H7 (cell line): ENCODE results near the gene FGD5. TPM values are rescaled to one million over a fixed set of nuclear protein-coding genes. Genes with fewer than 3 reads are reported as not detected.

ENCODE experiments used
- DNase-seq: peaks from one replicate; pipeline ENCODE4 v3.0.0; 2012
- H3K27me3 ChIP-seq: 2 replicates; pipeline ENCODE4 v1.6.0; 2011; ENCODE audit warnings: mild to moderate bottlenecking, low read length; ENCODE audit not compliant: control insufficient read depth, insufficient read depth
- H3K36me3 ChIP-seq: replicated peaks from 2 replicates; pipeline ENCODE4 v1.5.1; 2011; ENCODE audit warnings: low read length; ENCODE audit not compliant: control insufficient read depth, insufficient read depth
- H3K4me3 ChIP-seq: 2 replicates; pipeline ENCODE4 v1.5.1; 2011; ENCODE audit warnings: low read depth, mild to moderate bottlenecking, control low read depth, low read length, moderate library complexity; ENCODE audit not compliant: insufficient read depth
- total RNA-seq: library from RNA; depleted of rRNA; stranded (reverse); fragments of >200 nt; shearing (Covaris generic); gene quantifications from 2 replicates; pipeline ENCODE4 v1.2.3, GENCODE V29; 2014

Gene FGD5
- total RNA-seq, 1 experiment from 2014 or later = 19.8 TPM

DNA sequence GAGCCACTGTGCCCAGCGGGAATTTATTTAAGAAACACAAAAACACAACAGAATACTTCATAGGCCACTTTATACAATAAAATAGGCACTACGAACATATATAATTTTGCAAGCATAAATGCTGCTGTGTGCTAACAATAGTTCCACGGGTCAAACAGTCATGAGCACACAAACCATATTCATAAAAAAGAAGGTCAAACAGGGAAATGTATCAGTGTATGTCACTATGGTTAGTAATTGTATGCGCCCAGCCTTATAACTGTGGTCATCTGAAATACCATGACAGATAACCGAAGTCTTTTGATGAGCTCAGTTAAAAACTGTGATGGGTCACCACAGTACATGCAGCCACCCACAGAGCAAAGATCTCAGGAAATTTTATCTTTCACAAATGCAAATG lies 90.5 kb downstream of the FGD5 start:
- Histone ChIP-seq H3K36me3 (peaks cover 2% of the 10 kb centered on the region; the same call in 1 of the 2 replicates), H3K27me3 (no peaks in the 10 kb centered on the region), H3K4me3 (no peak overlapping the region)
- peak; percentile 1 for DNase-seq

- H3K4me3 ChIP-seq = no peak overlapping the region
- H3K27me3 ChIP-seq = no peaks in the 10 kb centered on the region
- peaks cover 2% of the 10 kb centered on the region for H3K36me3 ChIP-seq
- DNase-seq = no peak
Measured at GRCh38 chr3:14911651-14912050, 92.9 kb downstream of the FGD5 start.

- no peaks in the 10 kb centered on the region for H3K27me3 ChIP-seq
- DNase-seq = peak; percentile 30
- H3K36me3 ChIP-seq = peaks cover 2% of the 10 kb centered on the region
- H3K4me3 ChIP-seq = no peak overlapping the region
Measured at GRCh38 chr3:14913071-14913925, 94.5 kb downstream of the FGD5 start.

- H3K36me3 ChIP-seq = peaks cover 2% of the 10 kb centered on the region
- DNase-seq = peak; percentile 76
- no peak overlapping the region for H3K4me3 ChIP-seq
- H3K27me3 ChIP-seq = no peaks in the 10 kb centered on the region
Measured at GRCh38 chr3:14913926-14914778, 95.4 kb downstream of the FGD5 start.

DNA sequence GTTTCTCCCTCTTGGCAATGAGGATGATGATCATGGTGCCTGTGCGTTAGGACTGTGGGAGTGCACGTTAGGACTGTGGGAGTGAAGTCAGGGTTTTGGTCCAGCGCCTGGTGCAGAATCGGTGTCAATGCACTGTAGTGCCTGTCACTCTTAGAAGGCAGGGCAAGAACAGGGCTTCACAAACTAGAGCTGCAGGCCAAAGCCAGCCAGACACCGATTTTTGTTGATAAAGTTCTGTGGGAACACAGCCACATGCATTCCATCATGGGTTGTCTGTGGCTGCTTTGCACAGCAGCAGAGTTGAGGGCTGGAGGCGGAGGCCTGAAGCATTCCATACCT lies 96.0 kb downstream of the FGD5 start:
- H3K27me3 ChIP-seq = no peaks in the 10 kb centered on the region
- no peak for DNase-seq

DNA sequence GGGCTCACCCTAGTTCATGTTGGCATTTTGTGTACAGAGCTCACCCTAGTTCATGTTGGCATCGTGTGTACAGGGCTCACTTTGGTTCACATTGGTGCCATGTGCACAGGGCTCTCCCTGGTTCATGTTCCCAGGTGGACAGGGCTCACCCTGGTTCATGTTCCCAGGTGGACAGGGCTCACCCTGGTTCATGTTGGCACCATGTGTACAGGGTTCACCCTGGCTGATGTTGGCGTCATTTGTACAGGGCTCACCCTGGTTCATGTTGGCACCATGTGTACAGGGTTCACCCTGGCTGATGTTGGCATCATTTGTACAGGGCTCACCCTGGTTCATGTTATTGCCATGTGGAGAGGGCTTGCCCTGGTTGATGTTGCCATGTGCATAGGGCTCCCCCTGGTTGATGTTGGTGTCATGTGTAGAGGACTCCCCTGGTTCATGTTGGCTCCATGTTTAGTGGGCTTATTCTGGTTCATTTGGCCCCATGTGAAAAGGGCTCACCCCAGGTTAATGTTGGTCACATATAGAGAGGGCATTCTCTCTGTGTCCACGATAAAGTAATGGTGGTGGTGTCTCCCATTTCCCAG lies 97.0 kb downstream of the FGD5 start:
- Histone ChIP-seq H3K27me3 (no peaks in the 10 kb centered on the region), H3K4me3 (no peak overlapping the region), H3K36me3 (peaks cover 2% of the 10 kb centered on the region)
- DNase-seq = peak; percentile 52

More for the DNA sequence above, 96.0 kb downstream of the FGD5 start:
- Histone ChIP-seq H3K36me3 (peaks cover 2% of the 10 kb centered on the region), H3K4me3 (no peak overlapping the region)

GRCh38 chr3:14918356-14918860 lies 99.6 kb downstream of the FGD5 start:
- peak; percentile 21 for DNase-seq
- Histone ChIP-seq H3K4me3 (no peak overlapping the region), H3K36me3 (no peaks in the 10 kb centered on the region; the same call in 1 of the 2 replicates), H3K27me3 (no peaks in the 10 kb centered on the region)

- no peak overlapping the region for H3K4me3 ChIP-seq
- no peak for DNase-seq
- peaks cover 2% of the 10 kb centered on the region for H3K36me3 ChIP-seq
- H3K27me3 ChIP-seq = no peaks in the 10 kb centered on the region
Measured at GRCh38 chr3:14920536-14920935, 101.8 kb downstream of the FGD5 start.

- H3K4me3 ChIP-seq = no peak overlapping the region
- no peaks in the 10 kb centered on the region for H3K27me3 ChIP-seq
- H3K36me3 ChIP-seq = peaks cover 3% of the 10 kb centered on the region
- peak; percentile 91 for DNase-seq
Measured at GRCh38 chr3:14921034-14921616, 102.4 kb downstream of the FGD5 start.

DNA sequence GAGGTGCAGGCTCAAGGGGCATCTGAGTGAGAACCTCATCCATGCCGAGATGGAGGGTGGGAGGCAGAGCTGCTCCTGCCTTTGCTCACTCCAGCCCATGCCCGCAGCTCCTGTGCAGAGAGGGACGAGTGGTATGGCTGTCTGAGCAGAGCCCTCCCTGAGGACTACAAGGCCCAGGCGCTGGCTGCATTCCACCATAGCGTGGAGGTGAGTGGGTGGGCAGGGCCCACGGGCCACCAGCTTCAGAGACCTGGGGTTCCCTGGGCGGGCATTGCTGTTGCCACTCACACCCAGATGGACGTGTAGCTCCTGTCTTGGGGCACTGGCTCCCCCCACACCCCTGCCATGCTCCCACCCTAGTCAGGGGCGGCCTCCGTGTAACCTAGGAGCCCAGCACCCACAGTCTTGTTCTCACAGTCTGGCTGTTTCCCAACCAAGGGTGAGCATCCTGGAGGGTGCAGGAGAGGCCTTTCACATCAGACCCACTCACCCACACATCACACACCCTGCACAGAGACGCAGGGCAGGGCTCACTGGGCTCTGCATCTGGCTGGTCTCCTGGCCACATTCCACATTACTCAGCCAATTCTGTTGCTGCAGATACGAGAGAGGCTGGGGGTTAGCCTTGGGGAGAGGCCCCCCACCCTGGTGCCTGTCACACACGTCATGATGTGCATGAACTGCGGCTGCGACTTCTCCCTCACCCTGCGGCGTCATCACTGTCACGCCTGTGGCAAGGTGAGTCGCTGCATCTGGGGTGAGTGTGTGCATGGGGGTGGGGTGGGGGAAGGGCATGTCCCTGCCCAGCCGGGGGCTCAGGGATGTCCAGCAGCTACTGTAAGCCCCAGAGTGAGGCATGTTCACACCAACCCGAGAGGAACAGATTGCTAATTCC lies 103.3 kb downstream of the FGD5 start:
- Histone ChIP-seq H3K36me3 (peaks cover 3% of the 10 kb centered on the region), H3K4me3 (no peak overlapping the region), H3K27me3 (no peaks in the 10 kb centered on the region)
- DNase-seq = peak; percentile 38

- DNase-seq = no peak
- Histone ChIP-seq H3K27me3 (no peaks in the 10 kb centered on the region), H3K36me3 (peaks cover 3% of the 10 kb centered on the region), H3K4me3 (no peak overlapping the region)
Measured at GRCh38 chr3:14922863-14923262, 104.1 kb downstream of the FGD5 start.

- Histone ChIP-seq H3K36me3 (peaks cover 3% of the 10 kb centered on the region), H3K4me3 (no peak overlapping the region), H3K27me3 (no peaks in the 10 kb centered on the region)
- DNase-seq = peak; percentile 27
Measured at GRCh38 chr3:14923476-14923875, 104.7 kb downstream of the FGD5 start.

DNA sequence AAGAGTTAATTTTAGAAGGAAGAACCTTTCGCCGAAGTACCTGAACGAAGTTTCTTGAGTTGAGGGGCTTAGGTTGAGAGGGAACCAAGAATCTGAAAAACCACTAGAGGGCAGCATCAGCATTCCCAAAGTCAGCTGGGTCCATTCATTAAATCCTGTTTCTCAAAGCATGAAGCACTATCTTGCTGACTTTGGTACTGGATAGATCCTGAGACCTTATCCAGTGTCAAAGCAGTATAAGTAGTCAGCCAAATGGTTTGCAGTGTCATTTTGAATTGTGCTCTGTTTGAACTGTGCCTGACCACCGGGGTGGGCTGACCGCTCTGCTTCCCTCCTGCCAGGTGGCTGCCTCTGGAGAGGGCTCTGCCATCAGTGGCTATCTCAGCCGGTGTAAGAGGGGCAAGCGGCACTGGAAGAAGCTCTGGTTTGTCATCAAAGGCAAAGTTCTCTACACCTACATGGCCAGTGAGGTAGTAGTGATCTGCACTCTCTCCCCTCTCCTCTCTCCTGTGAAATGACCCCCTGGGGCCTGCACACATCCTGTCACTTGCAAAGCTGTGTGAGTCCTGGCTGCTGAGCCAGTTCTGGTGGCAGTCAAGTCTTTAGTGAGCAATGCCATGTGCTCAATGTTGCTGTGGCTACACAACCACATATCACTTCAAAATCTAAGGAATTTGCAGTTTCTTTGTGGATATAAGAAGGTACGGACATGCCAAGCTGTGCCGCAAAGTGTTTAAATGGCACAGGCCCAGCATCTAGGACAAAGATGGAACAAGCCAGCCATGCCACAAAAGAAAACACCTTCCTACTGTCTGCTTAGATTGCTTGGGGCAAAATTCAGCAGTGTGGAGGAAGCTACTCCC lies 107.2 kb downstream of the FGD5 start:
- peaks cover 3% of the 10 kb centered on the region for H3K36me3 ChIP-seq
- no peaks in the 10 kb centered on the region for H3K27me3 ChIP-seq
- peak; percentile 77 for DNase-seq
- no peak overlapping the region for H3K4me3 ChIP-seq
